Stimulated activated CD8-positive, alpha-beta memory T cell treated with anti-CD3 and anti-CD28 coated beads, Interleukin-7, amount 100 ng/mL, for 1 hour (primary cell): ENCODE results near the gene PLAC1.

Experiments used
- DNase-seq, 2 donors: peaks; one replicate each; pipeline ENCODE4 v3.0.0-alpha.2; 2020; ENCODE audit warnings: low read depth in 2 of 2

The PLAC1 gene

GRCh38 chrX:134658002-134658759 lies at the start of gene PLAC1:
PLAC1 (minus strand) TSS chrX:134658471; CDS start chrX:134566682, 91,789 bp downstream.
- no peak for DNase-seq

GRCh38 chrX:134706138-134706537 lies 47.9 kb upstream of the PLAC1 start:
- no peak for DNase-seq

GRCh38 chrX:134695999-134696398 lies 37.7 kb upstream of the PLAC1 start:
- DNase-seq: no peak

- DNase-seq: no peak
Observed at GRCh38 chrX:134694333-134695322, 36.4 kb upstream of the PLAC1 start.

GRCh38 chrX:134693644-134694043 lies 35.4 kb upstream of the PLAC1 start:
- no peak for DNase-seq

GRCh38 chrX:134692990-134693389 lies 34.7 kb upstream of the PLAC1 start:
- DNase-seq: no peak

- no peak for DNase-seq
Observed at GRCh38 chrX:134692233-134692632, 34.0 kb upstream of the PLAC1 start.

- DNase-seq: no peak
Observed at GRCh38 chrX:134691453-134691852, 33.2 kb upstream of the PLAC1 start.

- no peak for DNase-seq
Observed at GRCh38 chrX:134688839-134689238, 30.6 kb upstream of the PLAC1 start.

GRCh38 chrX:134688031-134688823 lies 30.0 kb upstream of the PLAC1 start:
- DNase-seq: no peak

GRCh38 chrX:134685668-134686067 lies 27.4 kb upstream of the PLAC1 start:
- DNase-seq: no peak

- no peak for DNase-seq
Observed at GRCh38 chrX:134684956-134685355, 26.7 kb upstream of the PLAC1 start.

GRCh38 chrX:134683351-134684005 lies 25.2 kb upstream of the PLAC1 start:
- DNase-seq: no peak

- no peak for DNase-seq
Observed at GRCh38 chrX:134682081-134682480, 23.8 kb upstream of the PLAC1 start.

- no peak for DNase-seq
Observed at GRCh38 chrX:134679644-134680043, 21.4 kb upstream of the PLAC1 start.

GRCh38 chrX:134679221-134679620 lies 20.9 kb upstream of the PLAC1 start:
- DNase-seq: no peak

GRCh38 chrX:134677332-134677731 lies 19.1 kb upstream of the PLAC1 start:
- no peak for DNase-seq

GRCh38 chrX:134676436-134676835 lies 18.2 kb upstream of the PLAC1 start:
- no peak for DNase-seq

GRCh38 chrX:134673123-134673522 lies 14.9 kb upstream of the PLAC1 start:
- no peak for DNase-seq

- DNase-seq: no peak
Observed at GRCh38 chrX:134672101-134672500, 13.8 kb upstream of the PLAC1 start.

GRCh38 chrX:134671294-134671693 lies 13.0 kb upstream of the PLAC1 start:
- no peak for DNase-seq
